Measurements from ENCODE around the gene OPN4.

OPN4 gene

DNA sequence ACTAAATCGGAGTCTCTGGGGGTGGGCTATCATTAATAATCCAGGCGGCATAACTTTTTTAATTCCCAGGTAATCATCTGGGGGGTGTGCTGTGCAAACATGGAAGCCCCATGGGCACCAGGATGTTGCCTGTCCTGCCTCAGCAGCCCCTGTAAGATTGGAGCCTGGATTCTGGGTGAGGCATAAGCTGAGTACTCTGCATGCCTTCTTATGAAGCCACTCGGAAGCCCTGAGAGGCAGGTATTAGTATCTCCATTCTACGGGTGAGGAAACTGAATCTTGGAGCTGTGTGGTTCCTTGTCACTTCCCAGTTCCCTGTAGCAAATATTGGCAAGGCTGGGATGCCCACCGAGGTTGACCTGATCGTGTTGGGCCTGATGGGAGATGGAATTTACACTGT lies 7.4 kb upstream of the OPN4 start:
- in situ Hi-C loops (cut with MboI; ENCODE audit: low sequenced_read_pairs), result no loop called here

DNA sequence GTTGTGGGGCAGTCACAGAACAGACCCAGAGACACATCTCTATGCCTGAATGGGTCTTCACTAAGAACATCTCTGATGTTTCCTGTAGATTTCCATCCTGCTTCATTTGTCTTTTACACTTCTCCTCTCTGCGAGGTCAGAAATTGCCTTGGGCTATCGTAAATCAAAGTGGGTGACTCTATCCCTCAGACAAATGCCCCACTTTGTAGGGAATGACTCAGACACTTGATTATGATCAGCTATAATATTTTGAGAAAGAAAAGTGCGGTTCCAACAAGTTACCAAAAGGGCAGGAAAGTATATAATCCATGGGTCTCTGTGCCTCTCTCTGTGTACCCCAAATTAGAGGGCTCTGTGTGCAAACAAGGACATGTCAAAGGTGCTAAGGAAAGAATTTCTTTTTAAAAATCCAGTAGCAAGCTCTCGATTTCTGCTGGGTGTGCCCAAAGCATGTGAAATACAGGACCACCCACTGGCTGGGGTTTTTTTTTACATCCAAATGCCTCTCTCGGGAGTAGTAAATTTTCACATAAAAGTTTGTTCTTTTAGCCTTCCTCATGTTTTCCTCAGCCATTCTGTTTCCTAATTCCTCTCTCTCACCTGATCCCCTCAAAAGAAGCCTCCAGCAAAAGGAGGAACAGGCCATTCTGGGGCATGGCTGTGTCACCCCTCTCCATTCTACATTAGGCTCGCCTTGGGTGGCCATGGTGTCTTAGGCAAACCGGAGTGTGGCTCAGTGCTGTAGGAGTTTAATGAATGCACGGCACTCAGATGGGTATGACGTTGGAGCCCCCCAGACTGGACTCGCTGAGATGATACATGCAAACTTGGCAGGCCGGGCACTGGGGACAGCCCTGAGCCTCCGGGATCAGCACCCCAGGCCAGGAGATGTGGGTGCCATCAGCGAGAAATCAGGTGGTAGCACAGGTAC lies 6.3 kb upstream of the OPN4 start:
- in situ Hi-C loops (cut with MboI; ENCODE audit: low sequenced_read_pairs), result no loop called here

DNA sequence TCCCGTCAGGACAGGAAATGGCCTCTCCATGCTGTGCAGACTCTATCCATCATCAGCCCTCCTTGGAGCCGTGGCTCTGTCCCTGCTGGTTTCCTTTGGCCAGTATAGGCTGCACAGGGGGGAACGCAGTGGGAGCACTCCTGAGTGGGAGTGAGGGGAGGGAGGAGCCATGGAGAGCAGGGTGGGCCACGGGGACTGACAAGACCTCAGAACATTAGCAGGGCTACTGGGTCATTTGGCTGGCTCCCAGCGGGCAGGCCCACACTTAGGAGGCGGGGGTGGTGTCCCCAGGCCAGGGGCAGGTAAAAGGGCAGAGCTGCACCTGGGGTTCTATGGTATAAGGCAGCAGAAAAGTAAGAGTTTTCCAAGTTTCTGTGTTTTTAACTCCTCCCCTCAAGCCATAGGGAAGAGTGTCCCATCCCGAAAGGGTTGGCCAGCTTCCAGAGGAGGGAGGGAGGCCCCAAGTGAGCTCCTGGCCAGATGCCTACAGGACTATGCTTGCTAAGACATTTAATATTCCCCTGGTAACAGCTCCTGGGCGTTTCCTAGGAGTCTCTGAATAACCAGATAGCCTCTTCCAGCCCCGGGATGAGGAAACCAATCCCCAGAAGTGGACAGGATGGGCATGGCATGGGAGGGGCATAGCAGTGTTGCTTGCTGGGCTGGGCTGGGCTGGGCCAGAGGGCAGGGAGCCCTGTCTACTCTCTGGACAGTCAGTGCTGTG lies 5.5 kb upstream of the OPN4 start:
- in situ Hi-C loops (cut with MboI; ENCODE audit: low sequenced_read_pairs), result no loop called here

DNA sequence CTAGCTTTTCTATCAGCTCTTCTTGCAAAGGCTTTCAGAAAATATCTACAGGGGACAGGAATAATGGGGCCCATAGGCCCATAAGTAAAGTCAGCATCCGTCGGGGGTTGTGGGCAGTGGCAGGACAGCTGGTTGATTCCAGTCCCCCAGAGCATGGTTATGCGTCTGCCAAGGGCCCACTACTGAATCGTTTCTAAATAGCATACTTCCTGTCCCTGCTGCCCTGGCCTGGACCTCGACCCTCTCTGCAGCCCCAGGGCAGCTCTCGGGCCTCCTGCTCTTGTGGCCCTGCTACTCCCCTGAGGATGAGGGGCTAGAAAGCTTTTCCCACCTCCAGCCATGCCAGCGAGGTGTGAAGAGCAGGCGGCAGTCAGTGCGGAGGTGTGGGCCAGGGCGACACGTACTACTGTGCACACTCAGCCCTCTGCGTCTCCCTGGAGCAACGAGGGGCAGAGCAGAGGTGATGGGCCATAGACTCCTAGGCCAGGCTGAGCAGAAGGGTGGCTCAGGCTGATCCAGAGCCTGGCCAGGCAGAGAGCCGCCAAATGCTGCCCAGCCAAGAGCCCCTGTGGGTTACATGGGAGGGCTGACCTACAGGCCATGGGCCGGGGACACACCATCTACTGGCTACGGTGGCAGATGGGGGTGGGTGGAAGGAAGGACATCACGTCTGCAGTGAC lies 4.7 kb upstream of the OPN4 start:
- in situ Hi-C loops (cut with MboI; ENCODE audit: low sequenced_read_pairs), result no loop called here

DNA sequence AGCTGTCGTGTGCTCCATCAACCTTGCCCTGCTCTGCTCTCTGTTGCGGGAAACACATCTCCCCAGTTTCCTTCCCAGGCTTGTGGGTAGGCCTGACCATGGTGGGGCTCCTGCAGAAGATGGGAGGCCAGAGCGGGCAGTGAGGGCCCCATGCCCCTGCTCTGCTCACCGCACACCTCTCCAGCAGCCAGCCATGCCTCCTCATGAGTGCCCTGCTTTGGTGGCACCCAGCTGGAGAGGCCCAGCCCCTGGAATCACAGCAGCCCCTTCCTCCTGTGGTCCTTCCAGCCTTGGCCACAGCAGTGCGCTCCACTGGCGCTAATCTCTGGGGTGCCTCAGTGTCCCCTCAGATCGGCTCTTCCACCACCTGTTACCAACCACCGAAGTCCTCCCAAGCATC lies 4.2 kb upstream of the OPN4 start:
- in situ Hi-C loops (cut with MboI; ENCODE audit: low sequenced_read_pairs), result no loop called here

DNA sequence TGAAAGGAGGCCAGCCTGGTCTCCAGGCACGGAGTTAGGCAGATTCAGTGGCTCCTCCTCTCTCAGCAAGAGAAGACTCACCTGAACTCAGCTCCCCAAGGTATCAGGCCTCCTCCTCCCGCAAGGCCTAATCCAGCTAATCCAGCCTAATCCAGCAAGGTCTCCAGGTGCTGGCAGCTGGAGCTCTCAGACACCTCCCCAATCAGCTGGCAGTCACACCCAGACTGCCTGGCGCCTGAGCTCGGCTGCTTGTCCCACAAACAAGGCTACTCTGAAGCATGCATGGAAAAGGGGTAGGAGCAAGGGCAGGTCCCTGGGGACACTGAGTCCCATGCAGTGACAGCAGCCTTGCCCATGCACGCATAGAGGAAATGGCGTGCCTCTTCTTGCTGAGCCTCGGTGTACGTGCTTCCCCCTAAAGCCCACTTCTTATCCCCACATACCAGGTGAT lies 3.3 kb upstream of the OPN4 start:
- in situ Hi-C loops (cut with MboI; ENCODE audit: low sequenced_read_pairs), result no loop called here

DNA sequence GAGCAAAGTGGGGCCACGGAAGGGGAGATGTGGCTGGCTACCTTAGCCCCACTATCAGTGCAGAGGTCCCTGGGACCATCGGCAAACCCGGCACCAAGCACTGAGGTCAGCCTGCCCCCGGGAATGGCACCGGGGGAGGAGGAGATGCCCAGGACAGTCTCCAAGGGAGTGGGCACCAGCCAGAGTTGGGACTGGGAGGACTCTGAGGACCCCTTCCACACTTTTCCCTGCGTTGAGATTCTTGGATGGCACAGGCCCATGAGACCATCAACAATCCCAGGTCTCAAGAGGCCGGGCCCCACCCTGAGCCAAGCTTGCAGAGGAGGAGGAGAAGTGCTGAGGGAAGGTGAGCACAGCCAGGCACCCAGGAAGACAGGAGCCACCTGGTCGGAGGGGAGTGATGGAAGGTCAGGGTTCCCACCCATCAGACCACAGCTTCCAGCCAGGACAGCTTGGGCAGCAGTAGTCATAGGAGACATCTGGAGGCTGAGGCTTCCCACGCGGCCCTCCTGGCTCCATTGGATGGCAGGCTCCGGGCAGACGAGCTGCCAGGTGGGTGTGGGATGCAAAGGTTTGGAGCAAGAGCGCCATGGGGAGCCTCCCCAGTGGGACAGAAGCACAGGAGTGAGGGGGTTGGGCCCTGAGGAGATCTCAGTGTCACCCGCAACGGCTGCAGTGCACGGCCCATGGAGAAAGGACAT lies 2.6 kb upstream of the OPN4 start:
- in situ Hi-C loops (cut with MboI; ENCODE audit: low sequenced_read_pairs), result no loop called here

DNA sequence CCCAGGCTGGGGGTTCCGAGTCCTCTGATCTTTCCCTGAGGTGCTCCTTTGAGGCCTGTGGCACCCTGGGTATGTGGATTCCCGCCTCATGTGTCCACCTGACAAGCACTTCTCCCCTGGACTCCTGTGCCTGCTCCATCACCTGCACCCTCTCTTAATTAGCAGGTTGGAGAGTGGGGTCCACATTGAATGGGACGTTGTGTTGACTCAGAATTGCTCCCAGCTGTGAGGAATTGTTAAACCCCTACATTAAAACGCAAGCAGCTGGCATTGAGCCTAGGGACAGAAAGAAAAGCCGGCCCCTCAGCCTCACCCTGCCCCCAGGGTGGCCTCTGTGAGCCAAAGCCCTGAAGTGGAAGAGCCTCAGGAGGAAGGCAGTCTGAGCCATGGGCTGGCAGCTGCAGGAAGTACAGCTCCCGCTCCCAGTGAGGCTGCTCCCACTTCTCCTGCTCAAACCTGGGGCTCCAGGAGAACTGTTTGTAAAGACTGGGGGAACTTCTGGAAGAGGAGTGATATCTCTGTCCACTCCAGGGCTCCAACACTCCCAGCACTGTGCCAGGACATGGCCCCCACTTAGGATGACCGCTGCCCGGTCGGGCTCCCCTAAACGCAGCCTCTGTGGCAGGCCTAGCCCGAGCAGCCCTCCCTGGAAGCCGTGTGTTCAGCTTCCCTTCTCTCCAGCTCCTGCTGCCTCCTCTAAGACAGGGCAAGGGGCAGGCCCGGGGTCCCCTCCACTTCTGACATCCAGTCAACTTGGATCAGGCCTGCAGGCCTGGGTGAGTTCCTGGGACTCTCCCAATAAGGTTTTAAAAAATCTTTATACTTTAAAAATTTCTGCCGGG lies 1.8 kb upstream of the OPN4 start:
- in situ Hi-C loops (cut with MboI; ENCODE audit: low sequenced_read_pairs), result no loop called here

DNA sequence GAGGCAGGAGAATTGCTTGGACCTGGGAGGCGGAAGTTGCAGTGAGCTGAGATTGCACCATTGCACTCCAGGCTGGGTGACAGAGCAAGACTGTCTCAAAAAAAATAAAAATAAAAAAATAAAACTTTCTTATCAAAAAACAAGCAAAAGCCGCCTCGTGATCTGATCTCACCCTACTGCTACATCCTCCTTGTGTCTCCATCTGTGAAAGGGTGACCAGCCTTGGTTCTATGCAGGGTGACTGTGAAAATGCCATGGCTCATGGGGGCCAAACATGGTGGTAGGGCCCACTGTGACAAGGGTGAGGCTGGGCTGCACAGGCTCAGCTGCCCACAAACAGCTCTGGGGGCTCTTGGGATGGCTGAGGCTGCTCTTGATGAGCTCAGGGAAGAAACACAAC lies 968 bp upstream of the OPN4 start:
- in situ Hi-C loops (cut with MboI; ENCODE audit: low sequenced_read_pairs), result no loop called here

DNA sequence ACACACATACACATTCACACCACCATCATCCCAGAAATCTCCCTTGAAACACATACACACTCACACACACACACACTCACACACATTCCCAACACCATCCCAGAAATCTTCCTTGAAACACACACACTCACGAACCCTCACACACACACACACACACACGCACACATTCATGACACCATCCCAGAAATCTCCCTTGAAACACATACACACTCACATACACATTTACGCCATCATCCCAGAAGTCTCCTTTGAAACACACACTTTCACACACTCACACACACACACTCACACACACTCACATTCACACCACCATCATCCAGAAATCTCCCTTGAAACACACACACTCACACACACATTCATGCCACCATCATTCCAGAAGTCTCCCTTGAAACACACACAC lies 360 bp upstream of the OPN4 start:
- in situ Hi-C loops (cut with MboI; ENCODE audit: low sequenced_read_pairs), result no loop called here

DNA sequence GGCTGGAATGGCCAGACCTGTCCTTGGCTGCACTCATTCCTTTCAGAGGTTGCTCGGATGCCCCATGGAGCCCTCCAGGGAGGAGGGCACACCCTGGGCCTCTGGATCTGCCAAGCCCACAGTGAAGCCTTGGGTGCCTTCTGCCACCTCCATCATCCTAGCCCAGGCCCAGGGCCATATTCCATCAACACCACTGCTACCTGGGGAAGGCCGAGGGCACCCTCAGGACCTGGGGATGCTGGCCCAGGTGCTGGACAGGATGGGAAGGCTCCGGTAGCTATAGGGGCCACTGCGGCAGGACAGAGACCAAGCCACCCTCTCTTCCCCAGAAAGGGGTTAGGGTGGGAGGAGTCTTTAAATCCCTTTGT lies 810 bp downstream of the OPN4 start:
- in situ Hi-C loops (cut with MboI; ENCODE audit: low sequenced_read_pairs), result no loop called here

DNA sequence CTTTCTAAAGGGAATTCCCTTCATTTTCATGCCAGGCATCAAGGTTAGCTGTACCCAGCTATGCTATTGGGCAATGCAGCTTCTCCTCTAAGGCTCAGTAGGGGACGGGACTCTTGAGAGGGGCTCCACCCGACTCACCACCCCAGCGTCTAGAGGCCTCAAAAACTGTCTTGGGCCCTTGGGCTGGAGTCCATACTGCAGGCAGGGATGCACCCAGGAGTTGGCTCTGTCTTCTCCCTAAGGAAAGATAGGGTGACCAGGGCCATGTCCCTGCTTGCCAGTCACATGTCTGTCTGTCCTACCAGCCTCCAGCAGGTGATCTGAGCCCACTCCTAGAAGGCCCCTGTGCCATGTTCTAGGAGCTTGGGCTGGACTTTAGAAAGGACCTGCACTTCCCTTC lies 1.2 kb downstream of the OPN4 start:
- in situ Hi-C loops (cut with MboI; ENCODE audit: low sequenced_read_pairs), result no loop called here

DNA sequence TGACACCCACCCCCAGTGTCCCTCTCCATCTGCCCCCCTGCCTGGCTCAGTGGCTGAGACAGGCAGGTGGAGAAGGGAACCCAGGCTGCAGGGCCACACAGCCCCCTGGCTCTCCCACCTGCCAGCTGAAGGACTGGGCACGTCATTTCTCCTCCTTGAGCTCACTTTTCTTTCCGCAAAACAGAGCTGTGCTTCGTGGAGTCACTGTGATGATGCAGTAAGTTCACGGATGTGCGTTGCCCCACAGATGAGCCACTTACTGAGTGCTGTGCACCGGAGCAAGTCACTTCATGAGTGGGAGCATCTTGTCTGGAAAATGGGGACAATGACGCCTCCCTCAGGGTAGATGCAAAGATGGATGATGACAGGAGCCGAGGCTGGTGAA lies 2.7 kb downstream of the OPN4 start:
- in situ Hi-C loops (cut with MboI; ENCODE audit: low sequenced_read_pairs), result no loop called here

DNA sequence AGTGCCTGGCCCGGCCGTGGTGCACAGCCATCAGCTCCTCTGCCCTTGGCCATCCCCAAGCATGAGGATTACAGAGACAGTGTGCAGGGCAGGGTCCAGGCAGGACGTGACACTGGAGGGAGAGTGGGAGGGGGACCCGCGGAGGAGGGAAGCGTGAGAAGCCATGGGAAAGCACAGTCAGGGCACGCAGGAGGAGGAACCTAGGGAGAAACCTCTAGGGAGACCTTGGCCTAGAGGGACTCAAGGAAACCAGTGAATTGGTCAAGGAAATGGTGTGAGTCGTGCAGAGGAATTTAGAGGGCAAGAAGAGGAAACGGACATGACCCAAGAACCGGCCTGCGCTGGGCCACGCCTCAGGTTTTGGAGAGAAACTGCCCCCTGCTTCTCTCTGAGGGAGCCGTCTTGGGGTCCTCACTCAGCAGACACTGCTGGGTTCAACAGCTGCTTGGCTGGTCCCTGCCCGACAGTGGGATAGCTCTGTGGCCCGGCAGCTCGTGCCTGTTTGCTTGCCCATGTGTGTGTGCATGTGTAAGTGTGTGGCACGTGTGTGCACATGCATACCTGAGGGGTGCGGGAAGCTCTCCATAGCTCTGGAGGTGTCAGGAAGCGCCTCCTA lies 3.2 kb downstream of the OPN4 start:
- in situ Hi-C loops (cut with MboI; ENCODE audit: low sequenced_read_pairs), result no loop called here

DNA sequence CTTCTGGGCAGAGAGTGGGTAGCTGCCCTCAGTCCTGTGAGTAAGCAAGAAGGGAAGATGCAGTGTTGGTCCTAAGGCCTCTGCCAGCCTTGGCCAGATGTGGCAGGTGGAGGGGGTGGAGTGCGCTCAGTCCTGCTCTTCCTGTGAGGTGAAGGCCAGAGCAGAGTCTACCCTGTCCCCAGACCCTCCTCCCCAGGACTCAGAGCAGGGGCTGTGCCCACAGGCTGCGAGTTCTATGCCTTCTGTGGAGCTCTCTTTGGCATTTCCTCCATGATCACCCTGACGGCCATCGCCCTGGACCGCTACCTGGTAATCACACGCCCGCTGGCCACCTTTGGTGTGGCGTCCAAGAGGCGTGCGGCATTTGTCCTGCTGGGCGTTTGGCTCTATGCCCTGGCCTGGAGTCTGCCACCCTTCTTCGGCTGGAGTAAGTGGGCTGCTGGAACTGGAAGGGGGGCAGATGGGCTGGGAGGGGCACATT lies 4.0 kb downstream of the OPN4 start:
- in situ Hi-C loops (cut with MboI; ENCODE audit: low sequenced_read_pairs), result no loop called here

DNA sequence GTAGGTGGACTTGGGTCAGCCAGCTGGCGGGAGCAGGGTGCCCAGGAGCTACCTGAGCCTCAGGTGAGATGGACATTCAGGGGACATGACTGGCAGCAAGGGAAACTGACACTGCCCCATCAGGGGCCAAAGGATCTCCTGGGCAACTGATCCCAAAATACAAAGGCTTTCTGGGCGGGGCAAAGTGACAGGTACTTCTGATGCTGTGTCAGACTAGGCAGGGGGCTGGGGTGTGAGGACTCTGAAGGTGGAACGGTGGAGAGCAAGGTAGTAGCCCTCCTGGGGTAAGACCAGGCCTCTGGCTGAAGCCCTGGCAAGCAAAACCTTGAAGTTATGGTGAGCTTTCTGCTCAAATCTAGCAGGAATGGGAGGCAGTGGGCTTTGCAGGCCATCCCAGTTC lies 4.4 kb downstream of the OPN4 start:
- in situ Hi-C loops (cut with MboI; ENCODE audit: low sequenced_read_pairs), result no loop called here

DNA sequence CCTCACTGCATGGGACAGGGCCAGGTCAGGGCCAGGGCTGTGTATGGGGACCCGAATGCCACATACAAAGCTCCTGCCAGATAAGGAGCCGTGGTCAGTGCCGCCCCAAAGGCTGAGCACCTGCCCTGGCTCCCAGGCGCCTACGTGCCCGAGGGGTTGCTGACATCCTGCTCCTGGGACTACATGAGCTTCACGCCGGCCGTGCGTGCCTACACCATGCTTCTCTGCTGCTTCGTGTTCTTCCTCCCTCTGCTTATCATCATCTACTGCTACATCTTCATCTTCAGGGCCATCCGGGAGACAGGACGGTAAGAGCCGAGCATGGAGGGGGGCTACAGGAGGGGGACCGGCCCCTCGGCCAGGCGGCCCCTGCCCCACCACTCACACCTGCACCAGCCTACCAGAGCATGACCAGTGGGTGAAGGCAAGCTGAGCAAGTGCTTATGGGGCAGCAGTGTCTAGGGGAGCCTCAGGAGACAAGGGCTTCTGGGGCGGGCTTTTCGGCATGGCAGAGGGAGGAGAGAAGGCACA lies 4.9 kb downstream of the OPN4 start:
- in situ Hi-C loops (cut with MboI; ENCODE audit: low sequenced_read_pairs), result no loop called here

DNA sequence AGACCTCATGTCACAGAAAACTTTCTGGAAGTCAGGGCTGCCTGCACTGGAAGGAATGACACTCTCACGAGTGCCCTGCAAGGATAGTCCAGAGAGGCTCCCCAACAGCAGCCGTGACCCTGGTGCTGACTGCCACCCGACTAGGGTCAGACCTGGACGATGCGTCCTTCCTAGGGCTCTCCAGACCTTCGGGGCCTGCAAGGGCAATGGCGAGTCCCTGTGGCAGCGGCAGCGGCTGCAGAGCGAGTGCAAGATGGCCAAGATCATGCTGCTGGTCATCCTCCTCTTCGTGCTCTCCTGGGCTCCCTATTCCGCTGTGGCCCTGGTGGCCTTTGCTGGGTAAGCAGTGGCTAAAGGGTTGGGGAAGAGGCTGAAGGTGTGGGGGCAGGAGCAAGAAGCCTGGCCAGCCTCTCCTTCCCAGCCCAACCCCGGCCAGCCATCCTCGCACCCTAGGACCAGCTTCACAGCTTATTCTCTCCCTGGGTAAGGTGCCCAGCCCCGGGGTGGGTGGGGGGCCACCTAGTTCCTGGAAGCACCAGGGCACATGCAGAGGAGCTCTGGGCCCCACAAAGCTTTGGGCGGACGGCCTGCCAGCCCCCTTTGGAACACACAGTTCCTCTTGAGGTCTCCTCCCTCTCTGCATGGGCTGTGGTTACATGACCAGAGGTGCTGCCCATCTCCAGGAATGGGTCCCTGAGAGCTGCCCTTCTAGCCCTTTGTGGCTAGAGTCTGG lies 5.5 kb downstream of the OPN4 start:
- in situ Hi-C loops (cut with MboI; ENCODE audit: low sequenced_read_pairs), result no loop called here
